Measurements from ENCODE around the gene ARL2BP. TPM values are rescaled to one million over a fixed set of nuclear protein-coding genes. Genes with fewer than 3 reads are reported as not detected.

ARL2BP gene
- total and polyA plus RNA-seq, 2 of the 13 experiments (the other 11 are each of a cell fraction or from before 2014, with no cell fraction given) = 64.3 to 67.6 TPM

- no peak for DNase-seq (ENCODE audit: low spot score)
- FAIRE-seq = peak; percentile 57
- no peaks in the 10 kb centered on the region; a peak in 1 of 5 replicates for H3K27me3 ChIP-seq (ENCODE audit: control insufficient read depth in 1 of 2, insufficient read depth in 2 of 2, low read length in 2 of 2)
- TSS peak; percentile 42 for BruUV-seq (replicated peaks)
- intact Hi-C loops (cut with micrococcal nuclease; ENCODE audit: unreplicated experiment) = loop anchor here (5.0 kb wide), 2 partner anchors 95 to 200 kb away; partner anchors contain the start of genes PSME3IP1 and RSPRY1
- peak overlapping the region; percentile 75 to 91 (median 78) for H3K4me3 ChIP-seq (replicated peaks in 1 of 3; ENCODE audit: insufficient read depth in 1 of 3, low read depth in 2 of 3, low read length in 3 of 3)
- H3K4me2 ChIP-seq (ENCODE audit: low read depth, low read length) = peak overlapping the region; percentile 89
- peak overlapping the region; percentile 76 for H3K27ac ChIP-seq (ENCODE audit: extremely low read length, insufficient read depth, low read length)
- ChIA-PET CTCF (ENCODE audit: low intra/inter-chr PET ratio, low total read pairs) (no interaction called here), POLR2A (interaction anchor here (0.8 to 3.1 kb wide), 7 partner anchors 10 to 165 kb away, joined by 3 to 14 read pairs (median 4); partner anchors contain the start of genes ARL2BP and CX3CL1)
- H2AFZ ChIP-seq (ENCODE audit: low read length) = no peak overlapping the region
- no peak for ATAC-seq
- WGBS (ENCODE audit: low lambda C conversion rate) = 46% methylated on average over 8 of the region's 8 CpGs
- no peaks in the 10 kb centered on the region for H4K20me1 ChIP-seq (ENCODE audit: insufficient read depth, low read length)
- H3K79me2 ChIP-seq (ENCODE audit: insufficient read depth, low read length) = peaks cover 50% of the 10 kb centered on the region
- in situ Hi-C loops (cut with HindIII; ENCODE audit: extremely low pct_ligation_motif_present, low pct_unique_long_range_greater_than_20kb) = loop anchor here (5.0 kb wide), 1 partner anchor 95 kb away; the partner anchor contains the start of genes PSME3IP1 and RSPRY1
- peaks cover 88% of the 10 kb centered on the region for H3K4me1 ChIP-seq (ENCODE audit: insufficient read depth, low read length)
- H3K36me3 ChIP-seq (replicated peaks in 1 of 2; ENCODE audit: control insufficient read depth in 1 of 2, insufficient read depth in 2 of 2, low read length in 2 of 2) = peaks cover 0 to 3% of the 10 kb centered on the region in 2 experiments; a peak in 1 of 5 replicates
- H3K9ac ChIP-seq (ENCODE audit: insufficient read depth, low read depth, low read length) = peak overlapping the region; percentile 78
- no peaks in the 10 kb centered on the region for H3K9me3 ChIP-seq (ENCODE audit: low read length)
- TF ChIP-seq NONO (IDR thresholded peaks at IDR 0.05) = no peak
- no peak for TF ChIP-seq NONO (CRISPR knock-in tag; conservative IDR thresholded peaks at IDR 0.05)
- TF ChIP-seq MYC (CRISPR knock-in tag; IDR thresholded peaks at IDR 0.05; ENCODE audit: borderline replicate concordance) = no peak; the same call in 1 of the 2 replicates
- peak; percentile 93; the same call in 1 of the 2 replicates for TF ChIP-seq ARID2 (CRISPR knock-in tag; IDR thresholded peaks at IDR 0.05; ENCODE audit: borderline replicate concordance)
- TF ChIP-seq ZSCAN5A (CRISPR knock-in tag; IDR thresholded peaks at IDR 0.05; ENCODE audit: borderline replicate concordance) = 0 out of 2 replicates have a peak, but pooled peaks have one; percentile 22
- TF ChIP-seq ARNTL (CRISPR knock-in tag; IDR thresholded peaks at IDR 0.05) = no peak
- 0 out of 2 replicates have a peak, but pooled peaks have one; percentile 47 for TF ChIP-seq SMAD9 (CRISPR knock-in tag; IDR thresholded peaks at IDR 0.05)
- no peak for TF ChIP-seq PHF20 (CRISPR knock-in tag; IDR thresholded peaks at IDR 0.05)
- no peak for TF ChIP-seq ZSCAN25 (CRISPR knock-in tag; IDR thresholded peaks at IDR 0.05)
- no peak for TF ChIP-seq ZNF441 (CRISPR knock-in tag; IDR thresholded peaks at IDR 0.05; ENCODE audit: borderline replicate concordance)
- TF ChIP-seq ZNF264 (CRISPR knock-in tag; IDR thresholded peaks at IDR 0.05) = 0 out of 2 replicates have a peak, but pooled peaks have one; percentile 60
- TF ChIP-seq SRSF4 (IDR thresholded peaks at IDR 0.05; ENCODE audit: low read depth, low read length, poor library complexity, severe bottlenecking) = no peak
- no peak for TF ChIP-seq ZNF20 (CRISPR knock-in tag; IDR thresholded peaks at IDR 0.05)
- TF ChIP-seq KDM6A (CRISPR knock-in tag; IDR thresholded peaks at IDR 0.05; ENCODE audit: low read depth) = no peak
- TF ChIP-seq PAWR (CRISPR knock-in tag; IDR thresholded peaks at IDR 0.05; ENCODE audit: borderline replicate concordance) = no peak
- TF ChIP-seq ZFP62 (CRISPR knock-in tag; IDR thresholded peaks at IDR 0.05) = no peak
- TF ChIP-seq RFXANK (CRISPR knock-in tag; IDR thresholded peaks at IDR 0.05) = no peak
- TF ChIP-seq CAMTA2 (CRISPR knock-in tag; IDR thresholded peaks at IDR 0.05; ENCODE audit: borderline replicate concordance) = no peak
- TF ChIP-seq ZNF34 (CRISPR knock-in tag; IDR thresholded peaks at IDR 0.05; ENCODE audit: borderline replicate concordance) = peak; percentile 64; the same call in 1 of the 2 replicates
- no peak for TF ChIP-seq KAT7 (CRISPR knock-in tag; IDR thresholded peaks at IDR 0.05; ENCODE audit: borderline replicate concordance)
- no peak for TF ChIP-seq POGK (CRISPR knock-in tag; conservative IDR thresholded peaks at IDR 0.05)
Observed at GRCh38 chr16:57282510-57283213, 37.6 kb downstream of the ARL2BP start.
